BLaER1 treated with 17β-estradiol and CSF1 and Interleukin-3, amounts not matched to agents 10 nM and 100 nM (cell line): ENCODE measurements around the gene RGPD8.

Experiments used
- H3K27ac ChIP-seq, 11 experiments: shearing (Covaris generic); formaldehyde crosslinking; 2 replicates each; pipeline ENCODE4 v1.8.1; 2022
- H3K27me3 ChIP-seq, 11 experiments: shearing (Covaris generic); formaldehyde crosslinking; 2 replicates each; pipeline ENCODE4 v1.8.1; 2022
- H3K36me3 ChIP-seq, 11 experiments: shearing (Covaris generic); formaldehyde crosslinking; 2 replicates each; pipeline ENCODE4 v1.8.1; 2022
- H3K4me1 ChIP-seq, 10 experiments: shearing (Covaris generic); formaldehyde crosslinking; 2 replicates each; pipeline ENCODE4 v1.8.1; 2022
- H3K4me2 ChIP-seq, 11 experiments: shearing (Covaris generic); formaldehyde crosslinking; 2 replicates each; pipeline ENCODE4 v1.8.1; 2022
- H3K4me3 ChIP-seq, 10 experiments: shearing (Covaris generic); formaldehyde crosslinking; 2 replicates each; pipeline ENCODE4 v1.8.1; 2022
- H3K9ac ChIP-seq, 11 experiments: shearing (Covaris generic); formaldehyde crosslinking; 2 replicates each; pipeline ENCODE4 v1.8.1; 2022
- H3K9me3 ChIP-seq, 11 experiments: shearing (Covaris generic); formaldehyde crosslinking; replicated peaks in 1 of 11; 2 replicates each; pipeline ENCODE4 v1.8.1; 2022
- H4K20me1 ChIP-seq, 11 experiments: shearing (Covaris generic); formaldehyde crosslinking; 2 replicates each; pipeline ENCODE4 v1.8.1; 2022
- Cebpa-rat ChIP-seq, 11 experiments: shearing (Covaris generic); IDR thresholded peaks; 2 replicates each; pipeline ENCODE4 v1.8.1; 2022

The RGPD8 gene

GRCh38 chr2:112322919-112323318 lies 110.5 kb downstream of the RGPD8 start:
- Histone ChIP-seq H3K4me3 (no peak overlapping the region), H3K27ac (no peak overlapping the region), H3K27me3 (no peaks in the 10 kb centered on the region), H3K4me1 (no peaks in the 10 kb centered on the region), H3K4me2 (no peak overlapping the region), H3K36me3 (peaks cover 5 to 24% (median 13%) of the 10 kb centered on the region in 11 experiments; a peak in 16 of 22 replicates), H4K20me1 (no peaks in the 10 kb centered on the region), H3K9me3 (peaks cover 6 to 16% (median 13%) of the 10 kb centered on the region in 11 experiments; a peak in 19 of 22 replicates), H3K9ac (no peak overlapping the region)
- no peak for TF ChIP-seq Cebpa-rat (IDR thresholded peaks at IDR 0.05)

DNA sequence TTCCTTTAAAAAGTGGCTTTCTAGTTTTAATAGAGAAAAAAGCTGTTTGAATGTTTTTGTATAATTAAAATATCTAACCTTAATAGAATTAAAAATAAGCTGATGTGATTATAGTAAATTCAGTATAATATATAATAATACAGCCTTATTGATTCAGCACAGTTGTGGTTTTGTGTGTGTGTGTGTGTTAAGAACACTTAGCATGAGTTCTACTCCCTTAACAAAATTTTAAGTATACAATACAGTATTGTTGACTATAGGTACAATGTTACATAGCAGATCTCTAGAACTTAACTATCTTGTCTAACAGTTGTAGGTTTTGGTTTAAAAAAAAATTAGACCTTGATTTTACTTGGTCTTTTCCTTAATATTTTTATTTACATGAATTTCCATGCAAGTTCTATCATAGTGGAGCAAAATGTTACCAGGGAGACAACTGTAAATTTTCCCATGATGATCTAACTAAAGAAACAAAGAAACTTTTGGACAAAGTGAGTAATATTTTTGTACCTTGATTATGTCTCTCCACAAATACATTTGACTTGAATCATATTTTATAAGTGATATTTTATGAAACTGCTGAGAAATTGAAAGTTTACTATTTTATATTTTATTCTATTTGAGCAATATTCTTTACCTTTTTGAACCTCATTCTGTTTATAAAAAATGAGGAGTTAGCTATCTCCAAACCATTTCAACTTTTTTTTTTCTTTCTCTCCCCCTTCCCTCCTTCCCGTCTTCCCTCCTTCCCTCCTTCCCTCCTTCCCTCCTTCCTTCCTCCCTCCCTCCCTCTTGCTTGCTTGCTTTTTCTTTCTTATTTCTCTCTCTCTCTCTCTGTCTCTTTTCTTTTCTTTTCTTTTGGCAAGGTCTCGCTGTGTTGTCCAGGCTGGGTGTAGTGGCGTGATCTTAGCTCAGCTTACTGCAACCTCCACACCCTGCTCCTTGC lies 111.8 kb downstream of the RGPD8 start:
- no peak overlapping the region for H3K4me2 ChIP-seq
- H3K4me1 ChIP-seq, result no peaks in the 10 kb centered on the region
- H3K9ac ChIP-seq, result no peak overlapping the region
- no peak for TF ChIP-seq Cebpa-rat (IDR thresholded peaks at IDR 0.05)
- peaks cover 0 to 3% (median under 1%) of the 10 kb centered on the region in 11 experiments; a peak in 4 of 22 replicates for H3K9me3 ChIP-seq
- peaks cover 0 to 13% (median 5%) of the 10 kb centered on the region in 11 experiments; a peak in 12 of 22 replicates for H3K36me3 ChIP-seq
- H3K4me3 ChIP-seq, result no peak overlapping the region
- H3K27me3 ChIP-seq, result no peaks in the 10 kb centered on the region
- no peak overlapping the region for H3K27ac ChIP-seq
- no peaks in the 10 kb centered on the region for H4K20me1 ChIP-seq
